Astrocyte (in vitro differentiated cells and primary cell): Measurements from ENCODE around the gene ZBTB47. TPM values are rescaled to one million over a fixed set of nuclear protein-coding genes. Genes with fewer than 3 reads are reported as not detected.

Experiments used
- DNase-seq: peaks from one replicate; pipeline ENCODE4 v3.0.0-alpha.2; 2010; ENCODE audit warnings: low read depth
- FAIRE-seq: peaks from 2 replicates; lab custom pipeline; 2011; peaks lifted over from hg19 to GRCh38; lab: Jason Lieb, UNC
- H2AFZ ChIP-seq: 2 replicates; pipeline ENCODE4 v1.6.0; 2012; ENCODE audit warnings: low read depth, low read length, inconsistent platforms
- H3K27ac ChIP-seq: 2 replicates; pipeline ENCODE4 v1.5.1; 2011; ENCODE audit warnings: low read depth, low read length, inconsistent platforms
- H3K27me3 ChIP-seq: 2 replicates; pipeline ENCODE4 v1.6.0; 2011; ENCODE audit warnings: low read length, inconsistent platforms; ENCODE audit not compliant: insufficient read depth
- H3K36me3 ChIP-seq: 2 replicates; pipeline ENCODE4 v1.5.1; 2011; ENCODE audit warnings: low read length, inconsistent platforms; ENCODE audit not compliant: insufficient read depth
- H3K4me1 ChIP-seq: 2 replicates; pipeline ENCODE4 v1.5.1; 2011; ENCODE audit warnings: low read length, inconsistent platforms; ENCODE audit not compliant: insufficient read depth
- H3K4me2 ChIP-seq: 2 replicates; pipeline ENCODE4 v1.6.0; 2012; ENCODE audit warnings: low read length, inconsistent platforms
- H3K4me3 ChIP-seq: 2 replicates; pipeline ENCODE4 v1.5.1; 2011; ENCODE audit warnings: low read depth, mild to moderate bottlenecking, low read length, inconsistent platforms; ENCODE audit not compliant: insufficient read depth
- H3K79me2 ChIP-seq: 2 replicates; pipeline ENCODE4 v1.6.0; 2012; ENCODE audit warnings: mild to moderate bottlenecking, low read length, inconsistent platforms; ENCODE audit not compliant: insufficient read depth
- H3K9ac ChIP-seq: 2 replicates; pipeline ENCODE4 v1.6.0; 2012; ENCODE audit warnings: mild to moderate bottlenecking, low read length, inconsistent platforms
- H3K9me3 ChIP-seq: 2 replicates; pipeline ENCODE4 v1.5.1; 2012; ENCODE audit warnings: low read depth, mild to moderate bottlenecking, low read length, inconsistent platforms; ENCODE audit not compliant: insufficient read depth
- H4K20me1 ChIP-seq: 2 replicates; pipeline ENCODE4 v1.6.0; 2012; ENCODE audit warnings: low read length, inconsistent platforms; ENCODE audit not compliant: insufficient read depth
- H3K27ac Mint-ChIP-seq: one replicate; pipeline ENCODE4 v1.8.0; 2021; ENCODE audit warnings: mild to moderate bottlenecking, mixed read lengths; ENCODE audit not compliant: unreplicated experiment
- H3K27me3 Mint-ChIP-seq: one replicate; pipeline ENCODE4 v1.8.0; 2021; ENCODE audit warnings: low read depth, mixed read lengths; ENCODE audit not compliant: unreplicated experiment
- H3K36me3 Mint-ChIP-seq: one replicate; pipeline ENCODE4 v1.8.0; 2021; ENCODE audit warnings: low read depth, mixed read lengths; ENCODE audit not compliant: unreplicated experiment
- H3K4me1 Mint-ChIP-seq: one replicate; pipeline ENCODE4 v1.8.0; 2021; ENCODE audit warnings: low read depth, mixed read lengths; ENCODE audit not compliant: unreplicated experiment
- H3K4me3 Mint-ChIP-seq: one replicate; pipeline ENCODE4 v1.8.0; 2021; ENCODE audit warnings: mild to moderate bottlenecking, moderate library complexity, mixed read lengths; ENCODE audit not compliant: unreplicated experiment
- H3K9me3 Mint-ChIP-seq: one replicate; pipeline ENCODE4 v1.8.0; 2021; ENCODE audit warnings: mild to moderate bottlenecking, mixed read lengths; ENCODE audit not compliant: unreplicated experiment
- CTCF ChIP-seq: IDR thresholded peaks from 2 replicates; pipeline ENCODE4 v1.5.1; 2011; ENCODE audit warnings: low read depth, mild to moderate bottlenecking, inconsistent platforms, low read length, moderate library complexity; ENCODE audit not compliant: insufficient read depth
- EZH2 ChIP-seq: IDR thresholded peaks from 2 replicates; pipeline ENCODE4 v1.6.1; 2012; ENCODE audit warnings: mild to moderate bottlenecking, low read length, inconsistent platforms; ENCODE audit not compliant: insufficient read depth
- total RNA-seq: library from RNA; stranded (reverse); gene quantifications from 2 replicates; pipeline ENCODE4 v1.2.1, GENCODE V29; 2021

Gene ZBTB47
- total RNA-seq, 1 donor from 2014 or later = 9.3 TPM

GRCh38 chr3:42668413-42668760 is 14.9 kb downstream of the ZBTB47 start:
- H3K27me3 Mint-ChIP-seq = peaks cover 16% of the 10 kb centered on the region
- H3K27me3 ChIP-seq = no peaks in the 10 kb centered on the region
- no peak overlapping the region for H3K4me3 Mint-ChIP-seq
- H3K36me3 ChIP-seq = no peaks in the 10 kb centered on the region
- no peaks in the 10 kb centered on the region for H3K79me2 ChIP-seq
- H3K4me2 ChIP-seq = no peak overlapping the region
- FAIRE-seq (no peak), DNase-seq (no peak)
- H3K9ac ChIP-seq = no peak overlapping the region
- no peaks in the 10 kb centered on the region for H3K4me1 ChIP-seq
- peaks cover 3% of the 10 kb centered on the region for H3K4me1 Mint-ChIP-seq
- H3K4me3 ChIP-seq = no peak overlapping the region
- H3K36me3 Mint-ChIP-seq = peaks cover 3% of the 10 kb centered on the region
- no peak overlapping the region for H2AFZ ChIP-seq
- TF ChIP-seq CTCF (no peak), EZH2 (no peak)
- H3K27ac Mint-ChIP-seq = no peak overlapping the region
- H3K9me3 Mint-ChIP-seq = peaks cover 2% of the 10 kb centered on the region
- peaks cover 4% of the 10 kb centered on the region for H4K20me1 ChIP-seq
- peaks cover 3% of the 10 kb centered on the region for H3K9me3 ChIP-seq
- H3K27ac ChIP-seq = no peak overlapping the region

DNA sequence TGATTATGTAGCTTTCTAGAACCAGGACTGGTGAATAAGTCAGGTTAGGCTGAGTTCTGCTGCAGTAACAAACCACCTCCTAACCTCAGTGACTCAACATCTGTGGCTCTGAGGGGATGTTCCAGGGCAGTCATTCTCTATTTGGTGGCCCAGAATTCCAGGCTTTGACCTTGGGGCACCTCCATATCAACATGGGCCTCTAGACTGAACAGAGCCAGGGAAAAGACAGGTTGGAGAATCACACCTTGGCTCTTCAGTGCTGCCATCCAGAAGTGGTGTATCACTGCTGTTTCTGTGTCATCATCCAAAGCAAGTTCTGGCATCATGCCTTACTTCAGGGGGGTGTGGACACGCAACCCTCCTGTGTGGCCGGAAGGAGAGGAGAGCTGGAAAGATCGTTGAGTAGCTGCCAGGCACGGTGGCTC is 15.3 kb downstream of the ZBTB47 start:
- Mint-ChIP-seq H3K4me1 (peaks cover 3% of the 10 kb centered on the region), H3K9me3 (peaks cover 2% of the 10 kb centered on the region), H3K4me3 (no peak overlapping the region), H3K27me3 (peaks cover 16% of the 10 kb centered on the region), H3K27ac (no peak overlapping the region), H3K36me3 (no peaks in the 10 kb centered on the region)
- H3K4me1 ChIP-seq = no peaks in the 10 kb centered on the region
- H3K9me3 ChIP-seq = peaks cover 3% of the 10 kb centered on the region
- FAIRE-seq (no peak), DNase-seq (no peak)
- H3K9ac ChIP-seq = no peak overlapping the region
- no peak overlapping the region for H3K4me2 ChIP-seq
- H3K27me3 ChIP-seq = no peaks in the 10 kb centered on the region
- H2AFZ ChIP-seq = no peak overlapping the region
- TF ChIP-seq CTCF (no peak), EZH2 (no peak)
- H3K36me3 ChIP-seq = no peaks in the 10 kb centered on the region
- H4K20me1 ChIP-seq = peaks cover 4% of the 10 kb centered on the region
- no peak overlapping the region for H3K27ac ChIP-seq
- no peak overlapping the region for H3K4me3 ChIP-seq
- no peaks in the 10 kb centered on the region for H3K79me2 ChIP-seq

- Histone ChIP-seq H3K4me2 (no peak overlapping the region), H3K4me3 (no peak overlapping the region), H3K9me3 (peaks cover 3% of the 10 kb centered on the region), H3K79me2 (no peaks in the 10 kb centered on the region), H3K27me3 (no peaks in the 10 kb centered on the region), H3K27ac (no peak overlapping the region), H3K36me3 (no peaks in the 10 kb centered on the region), H2AFZ (no peak overlapping the region), H4K20me1 (peaks cover 4% of the 10 kb centered on the region), H3K9ac (no peak overlapping the region), H3K4me1 (no peaks in the 10 kb centered on the region)
- DNase-seq (no peak), FAIRE-seq (no peak)
- Mint-ChIP-seq H3K27ac (no peak overlapping the region), H3K4me1 (peaks cover 3% of the 10 kb centered on the region), H3K9me3 (peaks cover 2% of the 10 kb centered on the region), H3K36me3 (no peaks in the 10 kb centered on the region), H3K4me3 (no peak overlapping the region), H3K27me3 (peaks cover 16% of the 10 kb centered on the region)
- TF ChIP-seq CTCF = no peak
- no peak for TF ChIP-seq EZH2
Measured at GRCh38 chr3:42670051-42670576, 16.6 kb downstream of the ZBTB47 start.
